NCI-H2227 (cell line): ENCODE data around the gene EFNA5.

ENCODE experiments used
- DNase-seq: peaks from one replicate; lab custom pipeline; 2025; ENCODE audit not compliant: unreplicated experiment; lab: John Stamatoyannopoulos, UW

The EFNA5 gene

DNA sequence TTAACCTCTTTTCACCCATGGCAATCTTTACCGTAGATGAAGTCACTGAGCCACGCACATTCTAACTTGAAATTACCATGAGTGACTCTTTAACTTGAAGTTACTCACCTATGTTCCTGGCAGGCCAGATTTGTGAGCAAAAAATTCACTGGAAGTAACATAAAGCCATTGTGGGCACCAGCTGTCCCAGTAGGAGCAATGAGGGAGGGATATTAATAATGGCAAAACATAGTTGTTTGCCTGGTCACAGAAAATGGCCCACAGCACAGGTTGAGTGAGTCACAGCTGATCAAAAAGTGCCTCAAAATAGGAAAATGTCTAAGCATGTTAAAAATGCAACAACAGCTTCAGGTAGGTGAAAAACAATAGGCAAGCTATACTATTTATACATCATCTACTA is 146.6 kb downstream of the EFNA5 start:
- no peak for DNase-seq

DNA sequence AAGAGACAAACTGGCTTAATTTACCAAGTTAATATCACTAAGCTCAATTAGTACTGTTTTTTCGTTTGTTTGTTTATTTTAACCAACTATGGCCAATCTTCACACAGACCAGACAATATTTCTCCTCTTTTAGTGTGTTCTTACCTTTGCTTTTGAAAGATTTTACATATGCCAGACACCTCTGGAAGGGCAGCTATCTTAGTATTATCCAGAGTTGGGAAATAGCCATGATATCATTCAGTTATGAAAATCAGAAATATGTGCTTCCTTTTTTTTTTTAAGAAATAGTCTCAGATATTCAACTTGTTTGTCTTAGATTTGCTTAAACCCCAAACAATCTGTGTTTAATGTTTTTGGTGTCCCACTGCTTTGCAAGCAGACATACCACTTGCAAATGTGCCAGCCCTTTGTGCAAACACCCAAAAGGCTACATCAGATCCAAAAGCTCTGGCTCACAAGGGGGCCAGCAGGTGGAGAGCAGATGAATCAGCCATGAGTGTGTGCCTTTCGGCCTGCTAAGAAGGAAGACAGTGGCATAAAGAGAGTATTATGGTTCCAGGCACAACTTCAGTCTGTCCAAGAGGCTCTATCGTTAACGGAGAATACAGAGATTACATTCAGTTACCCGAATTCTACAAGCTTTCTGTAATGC is 147.6 kb downstream of the EFNA5 start:
- DNase-seq = no peak

DNA sequence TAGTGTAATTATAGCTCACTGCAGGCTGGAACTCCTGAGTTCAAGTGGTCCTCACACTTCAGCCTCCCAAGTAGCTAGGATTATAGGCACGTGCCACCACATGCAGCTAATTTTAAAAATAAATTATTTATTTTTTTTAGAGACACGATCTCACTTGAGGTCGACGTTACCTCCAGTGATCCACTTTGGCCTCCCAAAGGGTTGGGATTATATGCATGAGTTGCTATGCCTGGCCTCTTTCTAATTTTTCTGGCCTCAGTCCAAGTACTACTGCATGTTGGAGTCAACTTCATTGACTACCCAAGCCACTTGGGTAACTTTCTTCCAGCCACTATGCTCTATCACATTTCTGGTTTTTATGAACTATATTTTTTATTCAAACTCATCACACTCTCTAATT is 148.3 kb downstream of the EFNA5 start:
- no peak for DNase-seq

DNA sequence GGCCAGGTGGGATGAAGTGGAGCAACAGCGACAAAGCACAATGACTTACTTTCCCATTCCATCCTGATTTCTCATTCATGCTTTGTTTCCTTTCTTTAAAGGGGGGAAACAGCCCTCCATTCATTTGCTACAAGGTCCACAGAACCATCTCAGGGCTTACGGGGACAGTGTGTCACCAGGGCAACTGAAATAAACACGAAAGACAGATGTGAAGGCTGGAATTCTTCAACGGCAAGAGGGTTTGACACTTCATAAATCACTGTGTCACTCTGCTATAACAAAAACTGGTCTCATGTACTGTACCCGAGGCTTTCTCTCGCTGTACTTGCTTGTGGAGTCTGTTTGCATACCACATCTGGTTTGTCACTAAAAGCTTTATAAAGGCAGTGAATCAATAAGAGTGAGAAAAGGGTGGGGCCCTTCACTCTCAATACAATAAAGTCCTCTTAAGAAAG is 150.8 kb downstream of the EFNA5 start:
- peak; percentile 13 for DNase-seq

DNA sequence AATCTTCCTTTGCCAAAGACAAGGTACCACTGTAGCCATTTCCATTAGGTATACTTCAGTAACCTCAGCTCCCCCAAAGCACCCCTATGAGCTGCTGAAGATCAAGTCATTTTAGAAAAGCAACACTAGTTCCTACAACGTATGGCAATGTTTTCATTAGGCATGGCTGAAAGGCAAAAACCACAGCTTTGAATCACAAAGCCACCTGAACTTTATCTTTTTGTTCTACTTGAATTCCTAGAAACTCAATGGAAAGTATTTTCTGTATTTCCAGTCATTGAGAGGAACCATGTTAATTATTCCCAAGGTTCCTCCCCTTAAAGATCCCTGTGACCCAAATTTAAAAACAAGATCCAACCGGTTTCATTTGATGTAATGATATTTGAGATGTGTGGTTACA is 152.1 kb downstream of the EFNA5 start:
- DNase-seq = no peak

DNA sequence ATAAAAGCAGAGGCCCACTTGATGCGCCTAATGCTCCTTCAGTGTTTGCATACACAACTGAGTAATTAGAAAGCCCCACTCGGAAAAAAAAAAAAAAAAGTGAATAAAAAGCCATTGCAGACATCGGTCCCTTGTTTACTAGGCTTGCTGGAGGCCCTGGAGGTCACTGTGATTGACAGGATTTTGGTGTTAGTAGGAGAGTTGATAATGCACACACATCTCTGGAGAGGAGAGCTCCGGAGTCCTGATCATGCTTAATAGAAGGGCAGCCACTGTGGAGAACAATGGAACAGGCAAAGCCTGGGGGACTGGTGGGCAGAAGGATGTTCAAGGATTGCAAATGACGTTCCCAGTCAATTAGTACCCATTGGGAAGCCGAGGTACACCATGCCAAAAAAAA is 152.5 kb downstream of the EFNA5 start:
- DNase-seq = no peak

DNA sequence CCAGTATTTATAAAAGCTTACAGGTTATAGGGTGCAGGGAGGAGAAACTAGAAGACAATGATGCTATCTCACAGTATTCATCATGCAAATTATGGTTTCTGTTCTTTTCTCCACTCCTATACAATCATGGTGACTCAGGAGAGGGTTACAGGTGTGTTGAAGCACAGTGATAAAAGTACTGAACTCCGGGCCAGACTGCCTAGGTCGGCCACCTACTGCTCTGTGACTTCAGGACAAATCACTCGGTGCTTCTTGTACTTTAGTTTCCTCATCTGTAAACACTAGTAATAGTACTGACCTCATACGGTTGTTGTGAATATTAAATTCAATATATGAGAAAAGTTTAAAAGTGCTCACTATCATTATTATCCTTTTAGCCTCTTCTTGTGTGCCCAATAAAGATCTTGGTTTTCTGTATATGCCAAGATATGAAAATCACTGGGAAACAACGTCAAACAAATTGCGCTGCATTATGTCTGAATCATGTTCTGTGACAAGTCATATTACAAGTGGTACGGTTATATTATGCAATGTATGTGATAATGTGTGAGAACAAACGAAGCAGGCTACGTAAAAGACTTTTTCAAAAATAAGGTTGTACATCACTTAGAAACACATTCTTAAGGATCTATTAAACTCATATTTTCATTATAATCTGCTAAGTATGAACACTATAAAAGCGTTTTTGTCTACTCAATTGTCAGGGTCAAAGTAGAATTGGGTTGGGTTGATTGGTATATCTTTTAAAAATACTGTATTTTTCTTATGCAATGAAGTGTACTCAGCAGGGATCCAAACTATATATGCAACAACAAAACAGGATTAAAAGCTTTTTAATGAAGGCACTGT is 153.3 kb downstream of the EFNA5 start:
- no peak for DNase-seq

DNA sequence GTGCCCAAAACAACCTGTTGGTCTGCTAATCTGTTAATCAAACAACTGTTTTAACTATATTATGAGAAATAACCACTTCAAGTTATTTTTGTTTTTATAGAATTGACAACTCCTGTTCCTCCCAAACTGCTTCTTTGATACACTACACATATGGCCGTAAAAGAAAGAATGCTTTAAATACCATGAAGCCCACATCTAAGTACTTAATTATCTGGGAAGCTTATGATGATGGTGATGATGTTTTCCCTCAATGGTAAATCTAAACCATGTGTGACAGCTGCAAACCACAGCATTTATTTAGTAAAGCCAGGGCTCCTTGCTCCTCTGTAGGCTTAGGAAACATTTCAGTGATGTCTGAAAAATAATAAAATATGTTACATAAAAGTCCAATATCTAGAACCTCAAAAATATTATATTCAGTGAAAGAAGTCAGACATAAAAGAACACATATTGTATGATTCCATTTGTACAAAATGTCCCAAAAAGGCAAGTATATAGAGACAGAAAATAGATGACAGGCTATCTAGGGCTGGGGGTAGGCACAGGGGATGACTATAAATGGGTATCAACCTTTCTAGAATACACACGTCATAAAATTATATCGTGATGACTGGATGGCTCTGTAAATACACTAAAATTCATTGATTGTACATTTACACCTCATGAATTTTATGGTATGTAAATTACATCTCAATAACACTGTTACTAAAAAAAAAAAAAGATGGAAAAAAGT is 154.1 kb downstream of the EFNA5 start:
- DNase-seq = no peak

DNA sequence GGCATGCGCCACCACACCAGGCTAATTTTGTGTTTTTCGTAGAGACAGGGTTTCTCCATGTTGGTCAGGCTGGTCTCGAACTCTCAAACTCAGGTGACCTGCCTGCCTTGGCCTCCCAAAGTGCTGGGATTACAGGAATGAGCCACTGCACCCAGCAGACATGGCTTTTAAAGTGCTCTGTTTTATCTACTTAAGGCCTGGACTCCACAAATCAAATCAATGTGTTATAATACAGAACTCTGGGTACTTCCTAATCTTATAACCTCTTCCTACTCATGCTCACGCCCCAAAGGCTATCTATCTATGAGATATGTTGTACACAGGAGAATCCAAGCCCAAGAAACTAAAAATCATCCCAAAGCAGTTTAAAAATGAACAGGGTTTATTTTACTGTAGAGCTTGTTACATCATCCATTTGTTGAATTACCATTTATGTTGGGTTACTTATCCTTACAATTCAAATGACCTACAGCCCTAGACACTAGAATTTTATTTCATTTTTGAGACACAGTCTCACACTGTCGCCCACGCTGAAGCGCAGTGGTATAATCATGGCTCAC is 155.1 kb downstream of the EFNA5 start:
- no peak for DNase-seq

DNA sequence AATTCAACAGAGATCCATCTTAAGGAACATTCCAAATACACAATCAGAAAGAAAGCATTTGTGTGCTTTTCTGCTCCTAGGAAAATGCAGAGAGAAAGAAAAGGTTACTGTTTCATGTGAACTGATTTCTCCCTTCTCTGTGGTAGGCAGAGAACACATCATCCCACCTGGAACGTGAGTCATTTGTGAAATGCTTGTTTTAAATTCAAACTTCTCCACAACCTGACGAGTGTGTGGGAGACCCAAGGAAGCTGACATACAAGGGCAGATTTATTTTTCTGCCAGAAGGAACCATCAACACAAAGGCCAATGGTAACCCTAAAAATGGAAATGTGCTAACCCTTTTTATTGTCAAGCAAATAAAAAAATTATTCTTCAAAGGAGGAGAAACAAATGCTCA is 156.4 kb downstream of the EFNA5 start:
- DNase-seq = no peak

DNA sequence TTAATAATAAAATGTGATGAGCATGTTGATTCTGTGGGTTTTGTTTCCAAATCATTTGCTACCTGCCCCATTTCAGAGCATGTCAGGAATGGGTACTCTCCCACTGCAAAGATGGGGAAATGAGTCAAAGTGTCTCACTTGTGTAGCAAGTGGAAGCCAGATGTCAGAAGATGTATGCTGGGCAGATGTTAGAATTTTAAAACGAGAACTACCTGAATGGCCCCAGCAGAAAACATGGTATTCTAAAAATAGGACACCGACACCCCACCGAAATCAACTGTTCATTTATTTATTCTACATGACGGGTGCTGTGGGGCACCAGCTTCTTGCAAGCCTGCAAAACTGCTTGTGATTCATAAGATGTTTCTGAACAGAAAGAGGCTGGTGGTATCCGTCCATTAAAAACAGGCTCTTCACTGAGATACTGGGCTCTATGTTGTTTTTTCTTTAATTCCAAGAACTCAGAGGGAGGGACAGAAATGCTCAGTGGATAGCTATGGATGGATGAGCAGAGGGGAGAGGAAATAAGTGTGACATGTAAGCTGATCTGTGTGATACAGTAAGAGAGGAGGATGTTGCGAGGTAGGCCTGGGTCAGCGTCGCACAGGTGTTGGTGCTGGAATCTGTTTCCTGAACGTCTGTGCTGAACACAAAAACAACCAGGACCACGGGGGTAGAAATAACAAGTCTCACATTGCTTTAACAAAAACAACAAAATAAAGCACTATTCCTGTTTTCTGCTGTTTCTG is 157.2 kb downstream of the EFNA5 start:
- DNase-seq = no peak

DNA sequence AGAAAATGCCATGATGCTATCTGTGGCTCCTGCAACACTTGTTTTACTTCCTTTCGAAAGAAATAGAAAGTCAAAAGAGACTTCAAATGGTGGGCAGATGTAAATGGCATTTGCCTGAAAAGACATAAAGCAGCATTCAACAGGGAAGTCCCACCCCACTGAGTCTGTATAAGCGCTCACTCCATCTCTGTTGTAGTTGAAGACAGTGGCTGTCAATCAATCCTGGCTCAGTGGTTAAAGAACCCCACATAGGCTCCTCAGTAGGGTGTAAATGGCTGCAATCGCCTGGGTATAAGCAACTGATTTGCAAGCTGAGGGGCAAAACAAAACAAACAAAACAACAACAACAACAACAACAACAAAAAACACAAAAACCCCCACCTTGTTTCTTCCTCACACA is 158.7 kb downstream of the EFNA5 start:
- no peak for DNase-seq

DNA sequence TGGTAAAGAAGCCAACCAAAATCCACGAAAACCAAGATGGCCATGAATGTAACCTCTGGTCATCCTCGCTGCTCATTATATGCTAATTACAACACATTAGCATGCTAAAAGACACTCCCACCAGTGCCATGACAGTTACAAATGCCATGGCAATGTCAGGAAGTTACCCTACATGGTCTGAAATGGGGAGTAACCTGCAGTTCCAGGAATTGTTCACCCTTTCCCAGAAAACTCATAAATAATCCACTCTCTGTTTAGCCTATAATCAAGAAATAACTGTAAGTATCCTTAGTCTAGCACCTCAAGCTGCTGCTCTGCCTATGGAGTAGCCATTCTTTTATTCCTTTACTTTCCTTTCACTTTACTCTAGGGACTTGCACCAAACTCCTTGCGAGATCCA is 160.6 kb downstream of the EFNA5 start:
- DNase-seq = no peak

DNA sequence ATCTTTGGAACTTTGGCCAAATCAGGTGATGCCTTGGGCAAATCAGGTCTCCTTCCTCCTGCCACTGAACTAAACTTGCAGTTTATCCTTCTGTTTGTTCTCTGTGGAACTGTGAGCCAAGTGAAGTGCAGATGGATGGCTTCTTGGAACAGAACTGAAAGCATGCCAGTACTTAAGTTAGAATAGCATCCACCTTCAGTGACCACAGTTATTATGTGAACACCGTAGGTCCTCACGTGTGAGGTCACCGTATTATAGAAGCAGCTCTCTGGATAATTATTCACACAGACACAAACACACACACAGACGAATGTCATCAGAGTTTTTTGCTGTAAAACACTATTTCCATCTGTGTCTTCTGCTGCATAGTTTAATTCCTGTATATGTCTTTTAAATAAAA is 162.6 kb downstream of the EFNA5 start:
- no peak for DNase-seq

DNA sequence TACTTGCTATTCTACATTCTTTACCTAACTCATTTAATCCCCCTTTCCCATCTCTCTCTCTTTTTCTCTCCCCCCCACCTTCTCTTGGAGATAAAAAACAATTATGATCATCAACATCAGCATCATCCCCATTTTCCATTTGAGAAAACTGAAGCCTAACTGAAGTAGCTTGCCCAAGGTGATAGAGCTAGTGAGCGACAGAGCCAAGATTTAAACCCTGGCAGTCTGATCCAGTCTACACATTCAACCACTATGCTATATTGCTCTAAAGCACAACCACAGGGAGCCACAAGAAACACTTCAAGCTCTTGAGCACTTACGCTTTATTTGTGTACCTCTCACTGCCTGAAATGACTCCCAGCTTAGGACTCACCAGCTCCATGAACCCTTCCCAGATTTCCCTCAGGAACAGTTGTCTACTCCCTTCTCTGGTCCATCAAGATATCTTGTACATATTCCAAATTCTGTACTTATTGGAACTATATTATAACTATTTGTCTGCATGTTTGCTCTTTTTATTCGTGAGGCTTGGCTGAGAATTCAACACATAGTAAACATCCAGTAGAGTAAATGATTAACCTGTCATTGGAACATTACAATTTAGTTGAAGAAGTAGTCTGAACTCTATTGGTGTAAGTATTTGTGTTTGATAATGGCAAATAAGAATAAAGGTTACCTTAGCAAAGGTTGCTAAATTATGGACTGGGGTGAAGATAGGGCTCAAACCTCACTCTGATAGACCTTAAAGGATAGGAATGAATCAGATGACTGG is 164.8 kb downstream of the EFNA5 start:
- DNase-seq = peak; percentile 4

DNA sequence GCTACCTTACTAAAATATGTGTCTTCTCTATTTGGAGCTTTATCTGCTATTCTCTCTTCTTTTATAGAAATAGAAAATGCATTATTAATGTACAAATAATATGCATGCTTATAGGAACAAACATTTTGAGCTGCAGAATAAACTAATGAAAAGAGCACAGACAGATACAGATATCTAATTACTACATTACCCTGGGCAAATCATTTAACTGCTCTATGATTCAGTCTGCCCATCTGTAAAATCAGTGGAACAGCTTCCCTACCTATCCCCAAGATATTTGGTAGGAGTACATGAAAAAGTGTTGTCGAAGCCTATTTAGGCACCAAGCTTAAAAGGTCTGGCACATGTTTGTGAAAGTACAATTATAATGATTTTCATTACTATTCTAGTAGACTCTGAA is 166.3 kb downstream of the EFNA5 start:
- no peak for DNase-seq

DNA sequence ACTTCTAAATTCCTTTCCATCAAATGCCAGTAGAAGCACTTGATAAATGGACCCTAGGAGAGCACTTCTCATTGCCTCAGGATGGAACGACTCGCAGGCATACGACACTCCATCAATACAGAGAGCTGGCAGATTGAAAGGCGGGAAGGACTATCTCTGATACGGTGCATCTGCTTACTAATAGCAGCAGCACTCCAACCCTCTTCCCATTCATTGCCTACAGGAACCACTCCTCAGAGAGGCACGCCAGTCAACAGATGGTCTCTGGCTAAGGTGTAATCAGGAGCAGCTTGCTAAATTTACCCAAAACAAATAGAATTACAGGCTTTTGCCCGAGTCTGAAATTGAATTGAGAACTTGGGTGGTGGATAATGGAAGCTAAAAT is 168.1 kb downstream of the EFNA5 start:
- peak; percentile 78 for DNase-seq

DNA sequence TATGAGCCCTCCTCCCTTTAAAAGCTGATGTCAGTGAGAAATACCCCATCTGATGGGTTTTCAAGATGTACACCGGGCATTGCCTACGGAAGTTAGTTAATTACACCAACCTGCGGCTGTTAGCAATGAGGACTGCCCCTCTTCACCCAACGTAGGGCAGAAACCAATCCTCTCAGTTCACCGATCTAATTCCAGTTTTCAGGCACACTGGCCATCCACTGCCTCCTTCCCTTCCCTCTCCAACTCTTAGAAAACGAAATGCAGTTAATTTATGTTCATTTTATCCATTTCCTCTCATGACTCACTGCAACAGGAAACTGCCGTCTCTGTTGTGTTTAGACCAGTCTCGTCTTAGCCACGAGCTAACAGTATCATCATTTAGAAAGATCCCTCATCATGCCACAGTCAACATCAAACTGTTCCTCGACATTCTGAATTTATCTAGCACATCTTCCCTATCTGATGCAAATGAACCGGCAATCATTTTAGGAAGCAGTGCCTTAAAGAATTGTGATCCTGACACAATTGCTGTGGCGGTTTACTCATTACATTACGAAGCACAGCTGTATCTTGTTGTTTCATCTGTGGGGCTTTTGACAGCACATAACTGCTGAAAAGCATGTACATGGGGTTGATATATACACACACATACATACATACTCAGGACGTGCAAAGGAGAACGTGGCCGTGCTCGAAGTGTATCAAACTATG is 168.6 kb downstream of the EFNA5 start:
- DNase-seq = peak; percentile 27

DNA sequence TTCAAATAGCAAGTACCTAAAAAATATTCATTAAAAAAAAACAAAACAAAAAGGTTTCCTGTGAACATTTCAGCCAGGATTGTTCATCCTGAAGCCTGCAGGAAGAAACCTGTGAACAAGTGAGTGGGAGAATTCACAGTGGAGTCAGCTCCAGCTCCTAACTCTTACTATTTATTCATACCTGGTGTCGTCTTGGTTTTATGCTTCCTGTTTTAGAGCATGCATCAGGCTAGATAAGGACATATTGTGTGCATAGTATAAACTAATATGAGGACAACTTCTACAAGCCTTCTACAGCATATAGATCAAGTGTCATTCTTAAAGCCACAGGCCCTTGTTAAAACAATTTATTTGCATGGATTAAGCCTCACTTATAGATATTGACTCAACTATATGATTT is 169.9 kb downstream of the EFNA5 start:
- DNase-seq = no peak

DNA sequence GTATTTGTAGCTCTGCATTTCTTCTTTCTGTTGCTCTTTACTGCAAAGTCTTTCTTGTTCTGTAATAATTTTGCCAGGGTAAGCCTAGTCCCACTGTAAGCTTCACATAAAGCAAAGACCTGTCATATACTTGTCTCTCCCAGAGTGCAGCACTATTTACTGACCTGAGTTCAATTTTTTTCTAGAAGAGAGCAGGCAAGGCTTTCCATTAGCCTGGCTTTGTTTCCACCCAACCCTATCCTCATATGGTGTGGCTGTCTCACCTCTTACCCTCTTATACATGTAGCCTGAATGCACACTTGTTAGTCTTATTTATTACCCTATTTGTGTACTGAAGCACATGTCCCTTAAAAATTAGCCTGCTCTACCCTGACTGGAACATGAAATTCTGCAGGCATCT is 170.4 kb downstream of the EFNA5 start:
- DNase-seq = no peak
